B cell (primary cell): Measurements from ENCODE around the gene SNX10. TPM values are rescaled to one million over a fixed set of nuclear protein-coding genes. Genes with fewer than 3 reads are reported as not detected.

Experiments
- ATAC-seq: fragments of 200-7000 bp; cut with Tn5 transposase; one replicate; pipeline ENCODE4 v1.10.0; 2021; ENCODE audit warnings: low read depth, mild to moderate bottlenecking, moderate number of reproducible peaks, moderate library complexity
- CTCF ChIA-PET: fragments of 350-600 bp; sonication (Branson Sonifier 250); formaldehyde crosslinking; loops from one replicate; lab custom pipeline; 2021; ENCODE audit warnings: antibody characterized with exemption, inconsistent platforms; lab: Charles Lee
- POLR2A ChIA-PET: fragments of 350-600 bp; sonication (Branson Sonifier 250); formaldehyde crosslinking; loops from one replicate; lab custom pipeline; 2021; ENCODE audit warnings: antibody characterized with exemption; lab: Charles Lee
- DNase-seq: peaks from one replicate; pipeline ENCODE4 v3.0.0; 2013
- H2AFZ ChIP-seq: 2 replicates; pipeline ENCODE4 v1.6.1; 2012; ENCODE audit warnings: mild to moderate bottlenecking, low read depth, low read length; ENCODE audit not compliant: insufficient read depth, poor library complexity, severe bottlenecking
- H3K27ac ChIP-seq, 2 donors: 1 replicate in 1 of 2; 2 replicates in 1 of 2; pipeline ENCODE4 v1.5.1; 2012 to 2013; ENCODE audit warnings: low read length in 2 of 2, mild to moderate bottlenecking in 2 of 2, moderate library complexity in 1 of 2
- H3K27me3 ChIP-seq, 4 experiments: fragments of 200-600 bp in 1 of 4; sonication (generic) in 1 of 4; replicated peaks in 1 of 4; 1 replicate in 2 of 4; 2 replicates in 2 of 4; pipeline versions ENCODE4 v1.6.1 to v1.7.0; 2013 to 2016; ENCODE audit warnings: low read length in 3 of 4, mild to moderate bottlenecking in 2 of 4, mixed read lengths in 1 of 4, moderate library complexity in 1 of 4; ENCODE audit not compliant: insufficient read depth in 4 of 4, control insufficient read depth in 3 of 4; ENCODE audit errors: control extremely low read depth in 1 of 4
- H3K36me3 ChIP-seq, 2 experiments: replicated peaks in 1 of 2; 1 replicate in 1 of 2; 2 replicates in 1 of 2; pipeline versions ENCODE4 v1.6.1 to v1.7.1; 2013; ENCODE audit warnings: low read length in 1 of 2; ENCODE audit not compliant: insufficient read depth in 2 of 2, control insufficient read depth in 1 of 2; ENCODE audit errors: control extremely low read depth in 1 of 2, extremely low read depth in 1 of 2
- H3K4me1 ChIP-seq, 2 donors: fragments of 200-600 bp in 1 of 2; sonication (generic) in 1 of 2; 1 replicate in 1 of 2; 2 replicates in 1 of 2; pipeline versions ENCODE4 v1.5.1 to v1.6.1; 2013 to 2017; ENCODE audit warnings: low read length in 2 of 2; ENCODE audit not compliant: control insufficient read depth in 2 of 2, insufficient read depth in 2 of 2
- H3K4me2 ChIP-seq: replicated peaks from 2 replicates; pipeline ENCODE3; 2012; ENCODE audit warnings: mild to moderate bottlenecking, low read depth, low read length; ENCODE audit not compliant: poor library complexity, severe bottlenecking
- H3K4me3 ChIP-seq, 5 experiments: fragments of 200-600 bp in 1 of 5; sonication (generic) in 1 of 5; 1 replicate in 3 of 5; 2 replicates in 2 of 5; pipeline versions ENCODE4 v1.5.1 to v1.7.0; 2011 to 2016; ENCODE audit warnings: low read length in 4 of 5, mild to moderate bottlenecking in 4 of 5, low read depth in 2 of 5, control low read depth in 1 of 5, moderate library complexity in 1 of 5; ENCODE audit not compliant: insufficient read depth in 1 of 5; ENCODE audit errors: control extremely low read depth in 1 of 5, extremely low read depth in 1 of 5
- H3K79me2 ChIP-seq: fragments of 200-600 bp; sonication (generic); one replicate; pipeline ENCODE4 v1.6.0; 2016; ENCODE audit warnings: low read length; ENCODE audit not compliant: control insufficient read depth, insufficient read depth
- H3K9ac ChIP-seq: fragments of 200-600 bp; sonication (generic); 2 replicates; pipeline ENCODE4 v1.6.1; 2017; ENCODE audit warnings: mild to moderate bottlenecking, low read length, moderate library complexity
- H3K9me3 ChIP-seq, 3 donors: one replicate each; pipeline versions ENCODE4 v1.6.1 to v1.7.1; 2013; ENCODE audit warnings: low read length in 2 of 3; ENCODE audit not compliant: control insufficient read depth in 2 of 3, insufficient read depth in 1 of 3; ENCODE audit errors: control extremely low read depth in 1 of 3
- H4K20me1 ChIP-seq: 2 replicates; pipeline ENCODE4 v1.6.0; 2012; ENCODE audit warnings: mild to moderate bottlenecking, low read length; ENCODE audit not compliant: insufficient read depth, control insufficient read depth, poor library complexity, severe bottlenecking
- H3K27ac Mint-ChIP-seq: one replicate; pipeline ENCODE4 v1.8.0; 2021; ENCODE audit warnings: mixed read lengths
- H3K27me3 Mint-ChIP-seq: one replicate; pipeline ENCODE4 v1.8.0; 2021; ENCODE audit warnings: mixed read lengths
- H3K4me1 Mint-ChIP-seq: one replicate; pipeline ENCODE4 v1.8.0; 2021; ENCODE audit warnings: mixed read lengths
- H3K4me3 Mint-ChIP-seq: one replicate; pipeline ENCODE4 v1.8.0; 2021; ENCODE audit warnings: mixed read lengths
- H3K9me3 Mint-ChIP-seq: one replicate; pipeline ENCODE4 v1.8.0; 2022; ENCODE audit warnings: mixed read lengths; ENCODE audit not compliant: insufficient read depth
- EZH2 ChIP-seq: IDR thresholded peaks from 2 replicates; pipeline ENCODE4 v1.6.1; 2012; ENCODE audit warnings: borderline replicate concordance, low read depth, mild to moderate bottlenecking, moderate library complexity, low read length; ENCODE audit not compliant: insufficient read depth, poor library complexity, severe bottlenecking
- WGBS: methylation state at CpG from one replicate; pipeline ENCODE4 v1.1.5; 2013; ENCODE audit warnings: missing lambda C conversion rate; ENCODE audit not compliant: insufficient coverage; 5-methylcytosine and 5-hydroxymethylcytosine counted together
- intact Hi-C: fragments of 100-400 bp; cut with micrococcal nuclease; formaldehyde crosslinking; loops from one replicate; pipeline ENCODE4 v1.10.0; 2022
- polyA plus RNA-seq: library from polyadenylated mRNA; depleted of rRNA; stranded (reverse); fragments of >200 nt; gene quantifications from 2 replicates; pipeline ENCODE4 v1.2.3, GENCODE V29; 2012
- total RNA-seq, 2 donors: library from RNA; stranded (reverse); fragments of 120-200 nt in 1 of 2; gene quantifications; 1 replicate in 1 of 2; 2 replicates in 1 of 2; pipeline versions ENCODE4 v1.2.3 to v1.2.4, GENCODE V29; 2013 to 2022
- TF ChIP-seq, protein P1 (sequence below): fragments of 200-600 bp; IDR thresholded peaks from one replicate; pipeline ENCODE4 v1.8.0; 2022; ENCODE audit warnings: antibody characterized with exemption, mild to moderate bottlenecking

Gene SNX10
- total and polyA plus RNA-seq, 2 donors (not counting 1 experiment from before 2014, with no cell fraction given) = 26.5 to 29.2 TPM

DNA sequence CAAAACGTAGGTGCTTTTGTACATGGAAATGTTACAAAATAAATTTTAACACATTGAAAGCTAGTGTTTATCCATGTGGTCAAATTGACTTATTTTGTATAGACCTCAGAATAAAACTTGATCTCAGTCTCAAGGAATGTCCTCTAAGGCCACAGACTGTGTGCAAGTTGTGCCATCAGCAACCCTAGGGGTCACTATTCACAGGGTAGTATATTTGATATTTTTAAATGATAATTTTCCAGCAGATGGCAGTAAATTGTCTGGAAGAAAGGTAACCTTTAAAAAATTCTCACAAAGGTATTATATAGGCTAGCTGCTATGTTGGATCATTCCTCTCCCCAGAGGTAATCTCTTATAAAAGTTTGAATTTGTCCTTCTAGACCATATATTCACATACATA, 12.9 kb upstream of the SNX10 start:
- Histone ChIP-seq H3K4me1 (peaks cover 0 to 3% of the 10 kb centered on the region in 2 donors), H3K27ac (no peak overlapping the region), H3K79me2 (no peaks in the 10 kb centered on the region), H3K4me2 (no peak overlapping the region), H3K9me3 (peaks cover 0 to 12% (median 5%) of the 10 kb centered on the region in 3 donors), H3K27me3 (no peaks in the 10 kb centered on the region), H3K4me3 (no peak overlapping the region), H4K20me1 (no peaks in the 10 kb centered on the region), H3K36me3 (no peaks in the 10 kb centered on the region), H3K9ac (no peak overlapping the region), H2AFZ (no peak overlapping the region)
- TF ChIP-seq, protein P1, sequence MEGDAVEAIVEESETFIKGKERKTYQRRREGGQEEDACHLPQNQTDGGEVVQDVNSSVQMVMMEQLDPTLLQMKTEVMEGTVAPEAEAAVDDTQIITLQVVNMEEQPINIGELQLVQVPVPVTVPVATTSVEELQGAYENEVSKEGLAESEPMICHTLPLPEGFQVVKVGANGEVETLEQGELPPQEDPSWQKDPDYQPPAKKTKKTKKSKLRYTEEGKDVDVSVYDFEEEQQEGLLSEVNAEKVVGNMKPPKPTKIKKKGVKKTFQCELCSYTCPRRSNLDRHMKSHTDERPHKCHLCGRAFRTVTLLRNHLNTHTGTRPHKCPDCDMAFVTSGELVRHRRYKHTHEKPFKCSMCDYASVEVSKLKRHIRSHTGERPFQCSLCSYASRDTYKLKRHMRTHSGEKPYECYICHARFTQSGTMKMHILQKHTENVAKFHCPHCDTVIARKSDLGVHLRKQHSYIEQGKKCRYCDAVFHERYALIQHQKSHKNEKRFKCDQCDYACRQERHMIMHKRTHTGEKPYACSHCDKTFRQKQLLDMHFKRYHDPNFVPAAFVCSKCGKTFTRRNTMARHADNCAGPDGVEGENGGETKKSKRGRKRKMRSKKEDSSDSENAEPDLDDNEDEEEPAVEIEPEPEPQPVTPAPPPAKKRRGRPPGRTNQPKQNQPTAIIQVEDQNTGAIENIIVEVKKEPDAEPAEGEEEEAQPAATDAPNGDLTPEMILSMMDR = peak; percentile 64
- TF ChIP-seq EZH2 = no peak
- peaks cover 9% of the 10 kb centered on the region for H3K4me1 Mint-ChIP-seq
- ChIA-PET CTCF (interaction anchor here (0.6 to 7.4 kb wide), 11 partner anchors 10 to 387 kb away, joined by 3 to 133 read pairs (median 6); partner anchors contain the start of gene SNX10), POLR2A (interaction anchor here (0.5 kb wide), 1 partner anchor 8 kb away, joined by 3 read pairs; no protein-coding TSS in a partner anchor)
- ATAC-seq (peak; percentile 64), DNase-seq (peak; percentile 66)
- intact Hi-C loops = loop anchor here (1.0 to 10.0 kb wide), 5 partner anchors 14 to 886 kb away; partner anchors contain the start of gene HOXA9
- H3K9me3 Mint-ChIP-seq = no peaks in the 10 kb centered on the region
- H3K27me3 Mint-ChIP-seq = no peaks in the 10 kb centered on the region
- H3K4me3 Mint-ChIP-seq = no peak overlapping the region
- no CpG with 5 or more reads among the region's 1 CpG for WGBS
- no peak overlapping the region for H3K27ac Mint-ChIP-seq

GRCh38 chr7:26279405-26279804, 12.3 kb upstream of the SNX10 start:
- ChIA-PET CTCF (interaction anchor here (0.6 to 7.4 kb wide), 11 partner anchors 9 to 387 kb away, joined by 3 to 133 read pairs (median 6); partner anchors contain the start of gene SNX10), POLR2A (no interaction called here)
- peaks cover 9% of the 10 kb centered on the region for H3K4me1 Mint-ChIP-seq
- Histone ChIP-seq H3K36me3 (no peaks in the 10 kb centered on the region), H2AFZ (peak overlapping the region; percentile 58), H3K9me3 (peaks cover 0 to 12% (median 5%) of the 10 kb centered on the region in 3 donors), H3K4me3 (no peak overlapping the region), H3K27me3 (no peaks in the 10 kb centered on the region), H3K4me2 (no peak overlapping the region), H3K79me2 (no peaks in the 10 kb centered on the region), H3K4me1 (peaks cover 0 to 3% of the 10 kb centered on the region in 2 donors), H3K9ac (no peak overlapping the region), H4K20me1 (no peaks in the 10 kb centered on the region), H3K27ac (no peak overlapping the region)
- H3K27me3 Mint-ChIP-seq = no peaks in the 10 kb centered on the region
- WGBS = 63% methylated on average over 2 of the region's 4 CpGs
- no peak for DNase-seq
- no peak for ATAC-seq
- no peak for TF ChIP-seq EZH2
- TF ChIP-seq, protein P1 = no peak
- H3K9me3 Mint-ChIP-seq = no peaks in the 10 kb centered on the region
- intact Hi-C loops = loop anchor here (2.0 to 10.0 kb wide), 4 partner anchors 13 to 885 kb away; partner anchors contain the start of gene HOXA9
- H3K4me3 Mint-ChIP-seq = no peak overlapping the region
- no peak overlapping the region for H3K27ac Mint-ChIP-seq
